Natural killer cell (primary cell): Measurements from ENCODE around the gene HK1. TPM values are rescaled to one million over a fixed set of nuclear protein-coding genes. Genes with fewer than 3 reads are reported as not detected.

Experiments used
- ATAC-seq, 3 donors: fragments of 150-1000 bp in 2 of 3; fragments of 200-7000 bp in 1 of 3; cut with Tn5 transposase; 1 replicate in 1 of 3; 2 replicates in 2 of 3; pipeline ENCODE4 v1.10.0; 2021; ENCODE audit warnings: mild to moderate bottlenecking in 2 of 3, moderate library complexity in 2 of 3
- DNase-seq, 2 donors: peaks; one replicate each; pipeline versions ENCODE4 v3.0.0 to v3.0.0-alpha.2; 2013 to 2021; ENCODE audit warnings: mixed read lengths in 1 of 2
- H3K27ac ChIP-seq: one replicate; pipeline ENCODE4 v1.5.1; 2013; ENCODE audit warnings: mild to moderate bottlenecking, low read length
- H3K27me3 ChIP-seq: one replicate; pipeline ENCODE4 v1.6.1; 2013; ENCODE audit warnings: low read length; ENCODE audit not compliant: control insufficient read depth, insufficient read depth
- H3K36me3 ChIP-seq: one replicate; pipeline ENCODE4 v1.6.1; 2013; ENCODE audit warnings: low read length; ENCODE audit not compliant: control insufficient read depth, insufficient read depth
- H3K4me1 ChIP-seq: one replicate; pipeline ENCODE4 v1.6.1; 2013; ENCODE audit warnings: low read length; ENCODE audit not compliant: control insufficient read depth, insufficient read depth
- H3K4me3 ChIP-seq: one replicate; pipeline ENCODE4 v1.5.1; 2013; ENCODE audit warnings: low read length
- H3K9me3 ChIP-seq: one replicate; pipeline ENCODE4 v1.6.1; 2013; ENCODE audit warnings: low read length; ENCODE audit not compliant: control insufficient read depth, insufficient read depth
- H3K27ac Mint-ChIP-seq, 2 donors: one replicate each; pipeline ENCODE4 v1.8.0; 2022; ENCODE audit warnings: mild to moderate bottlenecking in 2 of 2, mixed read lengths in 2 of 2, moderate library complexity in 1 of 2
- H3K27me3 Mint-ChIP-seq, 2 donors: one replicate each; pipeline ENCODE4 v1.8.0; 2022; ENCODE audit warnings: low read depth in 2 of 2, mixed read lengths in 2 of 2
- H3K36me3 Mint-ChIP-seq: one replicate; pipeline ENCODE4 v1.8.0; 2022; ENCODE audit warnings: mixed read lengths
- H3K4me1 Mint-ChIP-seq, 2 donors: one replicate each; pipeline ENCODE4 v1.8.0; 2022; ENCODE audit warnings: mixed read lengths in 2 of 2
- H3K4me3 Mint-ChIP-seq: one replicate; pipeline ENCODE4 v1.8.0; 2022; ENCODE audit warnings: mild to moderate bottlenecking, moderate library complexity, mixed read lengths
- H3K9me3 Mint-ChIP-seq, 2 donors: one replicate each; pipeline ENCODE4 v1.8.0; 2022; ENCODE audit warnings: mixed read lengths in 2 of 2
- CTCF ChIP-seq: fragments of 200-600 bp; IDR thresholded peaks from one replicate; pipeline ENCODE4 v1.8.0; 2022; ENCODE audit warnings: antibody characterized with exemption
- WGBS: methylation state at CpG from one replicate; pipeline ENCODE4 v1.1.7; 2013; ENCODE audit warnings: missing lambda C conversion rate; ENCODE audit not compliant: insufficient coverage; 5-methylcytosine and 5-hydroxymethylcytosine counted together
- intact Hi-C: fragments of 100-400 bp; cut with micrococcal nuclease; formaldehyde crosslinking; loops from one replicate; pipeline ENCODE4 v1.14.2; 2022
- total RNA-seq, 4 donors: library from RNA; stranded (reverse); fragments of 120-200 nt in 1 of 4; gene quantifications; one replicate each; pipeline versions ENCODE4 v1.2.3 to v1.2.4, GENCODE V29; 2013 to 2022

Gene HK1
- total RNA-seq, 3 donors from 2014 or later (not counting 1 experiment from before 2014, with no cell fraction given): 58.4 to 72.6 (median 69.5) TPM

DNA sequence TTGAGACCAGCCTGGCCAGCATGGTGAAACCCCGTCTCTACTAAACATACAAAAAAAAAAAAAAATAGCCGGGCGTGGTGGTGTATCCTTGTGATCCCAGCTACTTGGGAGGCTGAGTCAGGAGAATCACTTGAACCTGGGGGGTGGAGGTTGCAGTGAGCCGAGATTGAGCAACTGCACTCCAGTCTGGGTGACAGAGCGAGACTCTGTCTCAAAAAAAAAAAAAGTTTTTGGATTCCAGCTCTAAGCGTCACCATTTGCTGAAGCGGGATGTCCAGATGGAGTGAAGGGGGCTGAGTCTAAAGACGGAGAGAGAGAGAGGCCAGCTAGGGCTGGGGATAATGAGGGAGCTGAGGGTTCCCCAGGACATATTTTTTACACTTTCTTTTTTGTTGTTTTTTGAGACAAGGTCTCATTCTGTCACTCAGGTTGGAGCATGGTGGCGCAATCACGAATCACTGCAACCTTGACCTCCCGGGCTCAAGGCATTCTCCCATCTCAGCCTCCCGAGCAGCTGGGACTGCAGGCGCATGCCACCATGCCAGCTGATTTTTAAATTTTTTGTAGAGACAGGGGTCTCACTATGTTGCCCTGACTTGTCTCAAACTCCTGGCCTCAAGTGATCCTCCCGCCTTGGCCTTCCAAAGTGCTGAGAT, 9.4 kb upstream of the HK1 start:
- Histone ChIP-seq H3K27me3 (no peaks in the 10 kb centered on the region), H3K36me3 (no peaks in the 10 kb centered on the region), H3K4me1 (no peaks in the 10 kb centered on the region), H3K9me3 (no peaks in the 10 kb centered on the region), H3K27ac (no peak overlapping the region), H3K4me3 (no peak overlapping the region)
- WGBS: 94% methylated on average over 12 of the region's 14 CpGs
- Mint-ChIP-seq H3K4me1 (no peaks in the 10 kb centered on the region), H3K36me3 (no peaks in the 10 kb centered on the region), H3K27ac (no peak overlapping the region), H3K9me3 (no peaks in the 10 kb centered on the region), H3K4me3 (no peak overlapping the region), H3K27me3 (peaks cover 6 to 27% of the 10 kb centered on the region in 2 donors)
- intact Hi-C loops: no loop called here
- no peak for TF ChIP-seq CTCF
- no peak for ATAC-seq
- no peak for DNase-seq

DNA sequence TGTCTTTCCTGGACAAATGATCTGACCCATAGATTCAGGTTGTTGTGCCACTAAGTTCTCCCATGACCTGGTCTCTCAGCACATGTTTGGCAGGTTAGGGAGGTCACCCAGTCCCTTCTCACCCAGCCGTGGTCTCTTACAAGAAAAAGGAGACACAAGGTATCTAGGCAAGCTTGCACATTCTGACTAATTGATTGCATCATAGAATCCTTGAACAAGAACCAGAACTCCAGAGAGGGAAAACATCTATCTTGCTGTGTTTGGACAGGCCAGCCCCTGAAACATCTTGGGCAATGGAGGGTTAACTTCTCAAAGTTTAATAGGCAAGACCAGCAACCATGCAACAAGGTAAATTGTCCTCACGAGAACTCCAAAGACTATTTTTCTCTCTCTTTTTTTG, 8.5 kb upstream of the HK1 start:
- no peak overlapping the region for H3K27ac Mint-ChIP-seq
- TF ChIP-seq CTCF: no peak
- ATAC-seq (no peak), DNase-seq (no peak)
- peaks cover 6 to 27% of the 10 kb centered on the region in 2 donors for H3K27me3 Mint-ChIP-seq
- Histone ChIP-seq H3K36me3 (no peaks in the 10 kb centered on the region), H3K4me1 (no peaks in the 10 kb centered on the region), H3K27me3 (no peaks in the 10 kb centered on the region), H3K27ac (no peak overlapping the region), H3K9me3 (no peaks in the 10 kb centered on the region), H3K4me3 (no peak overlapping the region)
- 94% methylated on average over 2 of the region's 2 CpGs for WGBS
- H3K36me3 Mint-ChIP-seq: no peaks in the 10 kb centered on the region
- no peak overlapping the region for H3K4me3 Mint-ChIP-seq
- intact Hi-C loops: no loop called here
- H3K9me3 Mint-ChIP-seq: no peaks in the 10 kb centered on the region
- H3K4me1 Mint-ChIP-seq: no peaks in the 10 kb centered on the region

- H3K27me3 ChIP-seq: no peaks in the 10 kb centered on the region
- no peak overlapping the region for H3K4me3 ChIP-seq
- DNase-seq (no peak), ATAC-seq (no peak)
- Mint-ChIP-seq H3K9me3 (no peaks in the 10 kb centered on the region), H3K27ac (no peak overlapping the region), H3K27me3 (peaks cover 6 to 27% of the 10 kb centered on the region in 2 donors), H3K4me3 (no peak overlapping the region), H3K36me3 (no peaks in the 10 kb centered on the region), H3K4me1 (no peaks in the 10 kb centered on the region)
- intact Hi-C loops: no loop called here
- no peaks in the 10 kb centered on the region for H3K36me3 ChIP-seq
- no peaks in the 10 kb centered on the region for H3K4me1 ChIP-seq
- H3K27ac ChIP-seq: no peak overlapping the region
- no peak for TF ChIP-seq CTCF
- WGBS: 67% methylated on average over 2 of the region's 3 CpGs
- H3K9me3 ChIP-seq: no peaks in the 10 kb centered on the region
These were observed 7.3 kb upstream of the HK1 start for GRCh38 chr10:69270990-69271389.

DNA sequence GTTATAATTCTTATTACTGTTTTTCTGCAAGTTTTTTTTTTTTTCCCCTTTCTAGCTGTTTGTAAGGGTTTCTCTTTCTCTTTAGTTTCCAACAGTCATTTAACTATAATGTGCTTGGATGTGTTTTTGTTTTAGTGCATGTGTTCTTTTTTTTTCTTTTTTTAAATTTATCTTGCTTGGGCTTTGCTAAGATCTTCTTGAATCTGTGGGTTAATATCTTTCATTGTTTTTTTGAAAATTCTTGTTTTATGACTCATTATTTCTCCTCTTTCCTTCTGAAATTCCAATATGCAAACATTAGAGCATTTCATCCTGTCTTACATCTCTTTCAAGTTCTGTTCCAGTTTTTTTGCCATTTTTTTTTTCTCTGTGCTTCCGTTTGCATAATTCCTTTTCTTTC, 5.7 kb upstream of the HK1 start:
- Histone ChIP-seq H3K36me3 (no peaks in the 10 kb centered on the region), H3K27ac (no peak overlapping the region), H3K27me3 (no peaks in the 10 kb centered on the region), H3K9me3 (no peaks in the 10 kb centered on the region), H3K4me1 (no peaks in the 10 kb centered on the region), H3K4me3 (no peak overlapping the region)
- intact Hi-C loops: no loop called here
- TF ChIP-seq CTCF: no peak
- no peaks in the 10 kb centered on the region for H3K4me1 Mint-ChIP-seq
- 67% methylated on average over 1 of the region's 1 CpG for WGBS
- no peak overlapping the region for H3K27ac Mint-ChIP-seq
- DNase-seq (no peak), ATAC-seq (no peak)
- H3K36me3 Mint-ChIP-seq: no peaks in the 10 kb centered on the region
- no peak overlapping the region for H3K4me3 Mint-ChIP-seq
- H3K27me3 Mint-ChIP-seq: peaks cover 6 to 17% of the 10 kb centered on the region in 2 donors
- H3K9me3 Mint-ChIP-seq: no peaks in the 10 kb centered on the region
